Endodermal cell (in vitro differentiated cells): ENCODE measurements around the gene MYBPC3. TPM values are rescaled to one million over a fixed set of nuclear protein-coding genes. Genes with fewer than 3 reads are reported as not detected.

Experiments used
- DNase-seq: peaks from one replicate; pipeline ENCODE4 v3.0.0-alpha.2; 2017
- H3K27ac ChIP-seq: 2 replicates; pipeline ENCODE4 v1.5.1; 2013; ENCODE audit warnings: mild to moderate bottlenecking, low read depth, low read length, moderate library complexity
- H3K27me3 ChIP-seq: 2 replicates; pipeline ENCODE4 v1.6.1; 2013; ENCODE audit warnings: mild to moderate bottlenecking, low read length, moderate library complexity; ENCODE audit not compliant: insufficient read depth, control insufficient read depth, poor library complexity, severe bottlenecking
- H3K36me3 ChIP-seq: 2 replicates; pipeline ENCODE4 v1.7.0; 2013; ENCODE audit warnings: mild to moderate bottlenecking, low read length, moderate library complexity; ENCODE audit not compliant: control insufficient read depth, insufficient read depth
- H3K4me1 ChIP-seq: one replicate; pipeline ENCODE4 v1.7.0; 2013; ENCODE audit warnings: low read length; ENCODE audit not compliant: control insufficient read depth, insufficient read depth
- H3K4me3 ChIP-seq: 2 replicates; pipeline ENCODE4 v1.5.1; 2013; ENCODE audit warnings: mild to moderate bottlenecking, low read length, moderate library complexity
- H3K9ac ChIP-seq: 2 replicates; pipeline ENCODE4 v1.6.1; 2013; ENCODE audit warnings: mild to moderate bottlenecking, low read length, moderate library complexity; ENCODE audit not compliant: poor library complexity, severe bottlenecking; ENCODE audit errors: extremely low read depth
- H3K9me3 ChIP-seq: 2 replicates; pipeline ENCODE4 v1.6.1; 2013; ENCODE audit warnings: mild to moderate bottlenecking, low read length, moderate library complexity; ENCODE audit not compliant: control insufficient read depth
- H3K27ac Mint-ChIP-seq: 2 replicates; pipeline ENCODE4 v1.8.0; 2020; ENCODE audit warnings: mixed read lengths
- H3K27me3 Mint-ChIP-seq: 2 replicates; pipeline ENCODE4 v1.8.0; 2021; ENCODE audit warnings: mild to moderate bottlenecking, mixed read lengths; ENCODE audit not compliant: insufficient read depth
- H3K36me3 Mint-ChIP-seq: 2 replicates; pipeline ENCODE4 v1.8.0; 2020; ENCODE audit warnings: low read depth, mixed read lengths
- H3K4me1 Mint-ChIP-seq: 2 replicates; pipeline ENCODE4 v1.8.0; 2020; ENCODE audit warnings: mixed read lengths
- H3K4me3 Mint-ChIP-seq: 2 replicates; pipeline ENCODE4 v1.8.0; 2020; ENCODE audit warnings: mild to moderate bottlenecking, moderate library complexity, mixed read lengths
- H3K9me3 Mint-ChIP-seq: 2 replicates; pipeline ENCODE4 v1.8.0; 2020; ENCODE audit warnings: mild to moderate bottlenecking, mixed read lengths
- CTCF ChIP-seq: fragments of 200-600 bp; sonication (generic); conservative IDR thresholded peaks from 2 replicates; pipeline ENCODE4 v1.5.0; 2021; ENCODE audit warnings: antibody characterized with exemption, mild to moderate bottlenecking
- WGBS, 2 experiments: methylation state at CpG; one replicate each; pipeline versions ENCODE4 v1.1.5 to v1.1.7; 2013; ENCODE audit warnings: missing lambda C conversion rate in 2 of 2, mixed read lengths in 1 of 2; ENCODE audit not compliant: insufficient coverage in 1 of 2, insufficient read length in 1 of 2; 5-methylcytosine and 5-hydroxymethylcytosine counted together
- total RNA-seq, 2 donors: library from RNA; stranded (reverse); fragmentation: NEBNext Ultra II Directional in 1 of 2; extraction: Animal tissue kit (Norgen Biotek cat#: 25700) in 1 of 2; gene quantifications; 2 replicates in 1 of 2; 3 replicates in 1 of 2; pipeline ENCODE4 v1.2.1, GENCODE V29; 2021

The MYBPC3 gene
- total RNA-seq, 2 donors from 2014 or later: 0.07 TPM; not detected in 1

DNA sequence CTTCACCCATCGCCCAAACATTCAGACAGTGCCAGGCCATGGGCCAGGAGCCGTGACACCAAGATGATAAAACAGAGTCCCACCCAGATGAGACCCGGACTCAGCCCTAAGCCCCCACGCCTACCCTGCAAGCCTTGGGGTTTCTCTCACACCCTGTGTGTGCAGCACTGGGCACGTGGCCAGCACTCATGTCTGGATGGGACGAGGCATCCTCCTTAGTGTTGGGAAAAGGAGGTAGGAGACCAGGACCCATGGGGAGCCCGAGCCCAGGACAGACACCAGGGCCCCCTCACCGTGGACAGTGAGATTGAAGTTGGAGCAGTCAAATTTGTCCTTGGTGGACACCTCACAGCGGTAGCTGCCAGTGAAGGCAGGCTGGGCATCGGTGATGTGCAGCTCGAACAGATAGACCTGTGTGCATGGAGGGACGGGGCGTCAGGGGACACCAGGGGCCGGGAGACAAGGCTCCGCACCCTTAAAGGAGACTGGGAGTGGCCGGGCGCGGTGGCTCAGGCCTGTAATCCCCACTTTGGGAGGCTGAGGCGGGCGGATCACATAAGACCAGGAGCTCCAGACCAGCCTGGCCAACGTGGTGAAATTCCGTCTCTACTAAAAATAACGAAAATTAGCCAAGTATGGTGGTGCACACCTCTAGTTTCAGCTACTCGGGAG lies 4.2 kb downstream of the MYBPC3 start:
- H3K27me3 ChIP-seq: no peaks in the 10 kb centered on the region
- no peak overlapping the region for H3K27ac ChIP-seq
- H3K9me3 ChIP-seq: no peaks in the 10 kb centered on the region
- WGBS, 2 experiments: 89 to 92% methylated on average over 19 to 24 of the region's 24 CpGs
- no peak for DNase-seq
- TF ChIP-seq CTCF: no peak
- Mint-ChIP-seq H3K9me3 (no peaks in the 10 kb centered on the region), H3K36me3 (no peaks in the 10 kb centered on the region), H3K27ac (no peak overlapping the region), H3K4me1 (peaks cover 8% of the 10 kb centered on the region), H3K4me3 (no peak overlapping the region), H3K27me3 (no peaks in the 10 kb centered on the region)
- peaks cover 6% of the 10 kb centered on the region for H3K4me1 ChIP-seq
- H3K9ac ChIP-seq: no peak overlapping the region
- no peak overlapping the region for H3K4me3 ChIP-seq
- H3K36me3 ChIP-seq: no peaks in the 10 kb centered on the region

DNA sequence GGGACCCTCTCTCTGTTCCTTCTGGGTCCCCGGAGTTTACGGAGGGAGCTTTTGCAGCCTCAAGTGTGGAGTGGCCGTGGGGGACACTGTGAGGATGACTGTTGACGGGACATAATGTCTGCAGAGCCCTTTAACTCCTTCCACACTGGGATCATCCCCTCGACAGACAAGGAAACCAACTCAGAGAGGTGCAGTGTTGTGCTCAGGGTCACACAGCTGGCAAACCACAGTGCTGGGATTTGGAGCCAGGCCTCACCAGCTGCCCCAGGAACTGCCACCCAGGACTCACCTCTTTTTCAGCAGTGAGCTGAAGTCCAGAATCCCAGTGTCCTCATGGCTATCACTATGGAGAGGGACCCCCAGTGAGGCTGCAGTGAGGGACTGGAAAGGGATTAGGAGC lies 5.4 kb downstream of the MYBPC3 start:
- Histone ChIP-seq H3K4me3 (no peak overlapping the region), H3K9me3 (no peaks in the 10 kb centered on the region), H3K27me3 (no peaks in the 10 kb centered on the region), H3K9ac (no peak overlapping the region), H3K36me3 (no peaks in the 10 kb centered on the region), H3K4me1 (peaks cover 6% of the 10 kb centered on the region), H3K27ac (no peak overlapping the region)
- DNase-seq: no peak
- Mint-ChIP-seq H3K36me3 (no peaks in the 10 kb centered on the region), H3K4me1 (peaks cover 8% of the 10 kb centered on the region), H3K27me3 (no peaks in the 10 kb centered on the region), H3K9me3 (no peaks in the 10 kb centered on the region), H3K4me3 (no peak overlapping the region), H3K27ac (no peak overlapping the region)
- 91 to 94% methylated on average over 5 of the region's 5 CpGs for WGBS, 2 experiments
- TF ChIP-seq CTCF: no peak

- H3K36me3 Mint-ChIP-seq: no peaks in the 10 kb centered on the region
- no peak overlapping the region for H3K27ac ChIP-seq
- peaks cover 8% of the 10 kb centered on the region for H3K4me1 Mint-ChIP-seq
- H3K4me3 Mint-ChIP-seq: no peak overlapping the region
- no peak overlapping the region for H3K27ac Mint-ChIP-seq
- H3K9me3 Mint-ChIP-seq: no peaks in the 10 kb centered on the region
- no peaks in the 10 kb centered on the region for H3K9me3 ChIP-seq
- H3K4me1 ChIP-seq: no peaks in the 10 kb centered on the region
- H3K27me3 ChIP-seq: no peaks in the 10 kb centered on the region
- no peak overlapping the region for H3K4me3 ChIP-seq
- no peaks in the 10 kb centered on the region for H3K27me3 Mint-ChIP-seq
- no peak for TF ChIP-seq CTCF
- H3K36me3 ChIP-seq: no peaks in the 10 kb centered on the region
- no peak overlapping the region for H3K9ac ChIP-seq
- 89 to 92% methylated on average over 16 to 18 of the region's 18 CpGs for WGBS, 2 experiments
- DNase-seq: peak; percentile 41
These were observed 6.5 kb downstream of the MYBPC3 start for GRCh38 chr11:47345890-47346563.
